GM04504 (cell line): Measurements from ENCODE around the gene GGCX.
A peak's percentile ranks its signal among the peaks of the same experiment; 100 is the strongest.

Experiments
- DNase-seq: peaks from one replicate; pipeline ENCODE4 v3.0.0-alpha.2; 2012; ENCODE audit warnings: low read depth

Gene GGCX

DNA sequence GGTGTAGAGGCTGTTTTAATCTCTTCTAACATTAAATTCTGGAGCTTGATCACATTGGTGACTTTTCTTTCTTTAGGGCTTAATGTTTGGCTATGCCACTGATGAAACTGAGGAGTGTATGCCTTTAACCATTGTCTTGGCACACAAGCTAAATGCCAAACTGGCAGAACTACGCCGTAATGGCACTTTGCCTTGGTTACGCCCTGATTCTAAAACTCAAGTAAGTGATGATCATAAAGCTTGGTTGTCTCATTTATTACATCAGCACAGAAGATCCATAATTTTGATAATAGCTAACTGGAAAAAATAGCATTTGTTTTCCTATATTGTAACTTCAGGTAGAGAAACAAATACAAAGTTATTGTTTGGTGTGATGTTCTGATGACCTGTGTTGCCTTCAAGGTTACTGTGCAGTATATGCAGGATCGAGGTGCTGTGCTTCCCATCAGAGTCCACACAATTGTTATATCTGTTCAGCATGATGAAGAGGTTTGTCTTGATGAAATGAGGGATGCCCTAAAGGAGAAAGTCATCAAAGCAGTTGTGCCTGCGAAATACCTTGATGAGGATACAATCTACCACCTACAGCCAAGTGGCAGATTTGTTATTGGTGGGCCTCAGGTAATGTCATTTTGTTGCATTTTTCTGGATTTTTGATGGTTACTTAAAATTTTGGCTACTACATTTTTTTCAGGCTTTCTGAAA lies 19.4 kb downstream of the GGCX start:
- DNase-seq, result no peak

DNA sequence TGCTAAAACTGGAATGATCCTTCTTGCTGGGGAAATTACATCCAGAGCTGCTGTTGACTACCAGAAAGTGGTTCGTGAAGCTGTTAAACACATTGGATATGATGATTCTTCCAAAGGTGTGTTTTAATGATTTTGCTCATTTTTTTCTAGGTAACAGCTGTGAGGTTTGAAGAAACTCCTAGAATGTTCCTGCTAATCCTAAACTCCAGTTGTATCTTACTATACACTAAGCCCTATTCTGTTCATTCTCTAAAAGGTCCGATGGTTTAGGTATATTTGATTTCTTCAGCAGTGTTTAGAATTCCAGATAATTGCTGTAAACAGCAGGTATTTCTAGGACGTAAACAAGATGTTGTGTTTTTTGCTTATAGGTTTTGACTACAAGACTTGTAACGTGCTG lies 20.0 kb downstream of the GGCX start:
- DNase-seq, result no peak

DNA sequence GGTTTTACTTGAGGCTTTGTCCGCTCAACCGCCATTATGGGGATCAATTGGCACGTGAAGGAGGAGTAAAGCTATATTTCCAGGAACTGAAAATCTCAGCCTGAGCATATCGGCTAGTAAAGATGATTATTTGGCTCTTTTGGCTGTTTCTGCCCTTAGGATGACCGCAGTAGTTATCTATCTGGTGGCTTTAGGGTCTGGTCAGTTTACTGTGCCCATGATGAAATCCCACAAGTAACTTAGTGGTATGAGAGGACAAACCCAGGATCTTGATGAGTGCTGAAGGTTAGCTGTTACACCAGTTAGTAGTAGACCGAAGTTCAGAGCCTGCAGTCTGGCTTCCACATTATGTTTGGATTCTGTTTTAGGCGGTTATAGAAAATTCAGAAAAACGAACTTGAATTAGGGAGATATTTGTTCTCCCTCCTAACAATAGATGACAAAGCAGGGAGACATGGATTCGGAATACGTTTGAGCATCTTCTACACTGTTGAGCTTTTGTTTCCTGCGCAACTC lies 21.1 kb downstream of the GGCX start:
- DNase-seq, result no peak

DNA sequence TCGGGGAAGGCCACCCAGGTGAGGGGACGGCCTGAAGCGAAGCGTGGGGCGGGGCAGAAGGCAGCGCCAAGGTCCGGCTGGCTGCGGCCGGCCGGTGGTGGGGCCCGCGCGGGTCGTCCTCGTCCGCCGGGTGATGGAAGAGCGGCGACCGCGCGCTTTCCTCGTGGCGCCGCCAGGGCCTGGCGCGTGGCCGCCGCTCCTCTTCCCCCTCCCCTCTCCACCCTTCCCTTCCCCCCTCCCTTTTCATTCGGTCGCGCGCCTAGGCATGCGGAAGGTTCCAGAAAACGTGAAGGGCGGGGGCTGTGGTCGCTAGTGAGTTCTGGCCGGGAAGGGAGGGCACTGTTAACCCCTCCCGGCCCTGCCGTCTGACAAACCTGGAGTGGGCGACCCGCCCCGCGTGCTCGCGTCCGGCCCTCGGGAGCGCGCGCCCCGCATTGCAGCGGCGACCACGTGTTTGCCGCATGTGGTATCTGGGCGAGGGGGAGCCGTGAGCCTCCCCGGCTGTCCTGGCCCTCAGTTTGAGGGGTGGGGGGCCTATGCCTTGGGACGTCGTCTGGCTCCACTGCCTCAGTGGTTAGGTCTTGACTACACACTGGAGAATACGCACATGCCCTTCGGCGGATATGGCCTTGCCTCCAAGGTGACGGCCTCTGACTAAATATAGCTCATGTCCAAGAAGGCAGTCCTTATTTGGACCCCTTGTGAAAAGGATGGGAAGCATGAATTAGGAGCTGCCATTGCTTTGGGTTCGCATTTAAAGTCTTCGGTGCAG lies 21.7 kb downstream of the GGCX start:
- DNase-seq, result peak; percentile 37

DNA sequence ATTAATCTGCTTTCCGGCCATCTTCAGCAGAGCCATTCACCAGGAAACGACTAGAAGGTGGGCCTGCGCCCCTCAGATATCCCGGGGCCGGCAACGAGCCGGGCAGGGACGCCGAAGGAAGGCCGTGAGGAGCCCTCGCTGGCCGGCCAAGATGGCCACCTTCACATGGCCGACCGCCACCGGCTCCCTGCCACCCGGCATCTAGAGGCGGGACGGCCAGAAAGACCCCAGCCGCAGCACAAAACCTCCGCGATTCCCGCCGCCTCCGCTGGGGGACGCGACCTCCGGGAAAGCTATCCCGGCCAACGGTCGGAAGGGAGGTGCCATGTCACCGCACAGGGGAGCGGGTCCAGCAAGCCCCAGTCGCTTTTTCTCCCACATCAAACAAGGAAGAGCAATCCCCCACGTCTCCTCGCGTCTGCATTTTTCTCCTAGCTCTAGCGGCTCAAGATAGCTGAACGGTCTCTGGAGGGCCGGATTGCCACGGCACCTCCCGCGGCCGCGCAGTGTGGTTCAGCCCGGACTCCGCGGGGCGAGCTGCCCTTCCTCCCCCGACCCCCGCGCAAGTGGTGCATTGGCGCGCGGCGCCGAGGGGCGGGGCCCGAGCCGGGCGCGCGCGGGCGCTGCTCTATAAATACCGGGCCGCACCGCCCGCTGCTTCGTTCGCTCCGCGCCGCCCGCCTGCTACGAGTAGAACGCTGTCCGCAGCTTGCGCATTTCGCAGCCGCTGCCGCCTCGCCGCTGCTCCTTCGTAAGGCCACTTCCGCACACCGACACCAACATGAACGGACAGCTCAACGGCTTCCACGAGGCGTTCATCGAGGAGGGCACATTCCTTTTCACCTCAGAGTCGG lies 22.6 kb downstream of the GGCX start, which contains the start of gene MAT2A:
TSS of gene MAT2A (plus strand) at position 662 of the 854 bp plus-strand sequence. CDS start at position 782, 120 bp downstream.
- peak; percentile 81 for DNase-seq

DNA sequence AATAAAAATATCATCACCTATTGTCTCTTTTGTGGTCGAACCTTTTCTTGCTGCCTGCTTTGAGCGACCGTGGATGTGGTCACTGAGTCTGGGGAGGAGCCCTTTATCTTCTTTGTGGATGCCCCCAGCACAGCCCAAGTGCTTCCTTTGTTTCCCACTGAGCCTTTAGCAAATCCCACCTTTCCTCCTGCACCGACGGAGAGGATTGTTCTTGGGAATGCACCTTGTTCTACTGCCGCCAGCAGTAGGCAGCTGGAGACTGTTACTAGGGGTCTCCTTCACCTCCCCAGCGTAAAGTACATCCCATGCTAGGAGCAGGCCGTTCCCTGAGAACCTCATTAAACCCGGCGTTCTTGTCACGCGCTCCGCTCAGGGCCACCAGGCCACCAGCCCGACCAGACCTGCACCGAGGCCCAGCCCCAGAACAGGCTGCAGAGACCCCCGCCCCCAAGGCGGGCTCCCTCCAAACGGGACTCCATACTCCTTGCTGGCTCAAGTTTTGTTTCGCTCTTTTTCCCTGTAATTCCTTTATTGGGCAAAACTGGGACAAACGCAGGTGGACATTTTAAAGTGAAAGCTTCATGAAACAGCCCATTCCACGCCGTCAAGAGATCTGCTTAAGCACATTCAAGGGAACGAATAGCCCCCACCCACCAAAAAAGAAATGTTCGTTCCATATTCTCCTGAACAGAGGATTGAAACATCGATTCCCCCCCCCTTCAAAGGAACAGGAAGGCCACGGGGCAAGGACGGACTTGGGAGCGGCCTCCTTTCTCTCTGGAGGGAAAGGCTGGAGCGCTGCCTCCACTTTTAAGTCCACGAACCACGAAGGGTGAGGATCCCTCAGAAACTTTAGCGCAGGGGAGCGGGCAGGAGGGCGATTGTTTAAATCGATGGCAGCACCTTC lies 23.4 kb downstream of the GGCX start:
- peak; percentile 25 for DNase-seq

DNA sequence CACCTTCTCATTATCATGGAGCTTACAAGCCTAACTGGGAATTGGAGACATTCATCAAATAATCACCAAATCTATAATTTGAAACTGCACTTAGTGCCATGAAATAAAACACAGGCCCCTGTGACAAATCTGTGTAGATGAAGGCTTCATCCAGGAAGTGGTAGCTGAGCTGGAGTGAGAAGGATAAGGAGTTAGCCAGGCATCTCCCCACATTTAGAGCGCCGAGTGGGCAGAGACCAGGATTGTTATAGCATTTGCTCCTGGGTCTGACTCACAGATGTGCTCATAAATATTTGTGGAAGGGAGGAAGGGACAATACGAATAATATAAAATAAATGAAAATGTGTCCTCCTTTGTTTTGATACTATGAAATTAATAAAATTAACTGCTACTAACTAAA lies 24.8 kb downstream of the GGCX start:
- DNase-seq, result peak; percentile 50

DNA sequence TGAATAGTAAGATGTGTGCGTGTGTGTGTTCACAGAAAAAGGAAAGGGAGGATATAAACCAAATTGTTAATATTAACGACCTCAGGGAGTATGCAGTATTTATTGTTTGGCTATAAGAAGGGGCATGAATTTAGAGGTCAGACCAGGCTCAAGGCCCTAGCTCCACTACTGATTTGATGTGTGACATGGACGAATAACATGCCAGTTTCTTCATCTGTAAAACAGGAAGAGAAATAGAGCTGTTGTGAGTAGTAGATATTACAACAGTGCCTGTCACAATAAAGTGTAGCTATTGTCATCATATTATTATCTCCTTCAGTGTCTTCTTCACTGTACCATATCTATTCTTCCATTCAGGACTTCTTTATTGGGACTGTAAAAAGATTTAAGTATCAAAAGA lies 26.4 kb downstream of the GGCX start:
- DNase-seq, result no peak

DNA sequence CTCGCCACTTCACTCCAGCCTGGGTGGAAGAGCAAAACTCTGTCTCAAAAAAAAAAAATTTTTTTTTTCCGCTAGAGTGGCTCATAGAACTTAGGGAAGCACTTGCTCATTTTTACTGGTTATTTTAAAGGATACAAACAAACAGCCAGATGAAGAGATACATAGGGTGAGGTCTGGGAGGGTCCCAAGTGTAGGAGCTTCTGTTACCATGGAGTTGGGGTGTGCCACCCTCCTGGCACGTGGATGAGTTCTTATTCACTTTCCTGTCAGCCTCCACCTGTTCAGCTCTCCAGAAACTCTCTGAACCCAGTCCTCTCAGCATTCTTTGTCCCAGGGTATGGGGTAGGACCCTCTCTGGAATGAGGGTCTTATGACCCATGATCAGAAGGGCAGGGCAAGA lies 27.2 kb downstream of the GGCX start:
- no peak for DNase-seq

DNA sequence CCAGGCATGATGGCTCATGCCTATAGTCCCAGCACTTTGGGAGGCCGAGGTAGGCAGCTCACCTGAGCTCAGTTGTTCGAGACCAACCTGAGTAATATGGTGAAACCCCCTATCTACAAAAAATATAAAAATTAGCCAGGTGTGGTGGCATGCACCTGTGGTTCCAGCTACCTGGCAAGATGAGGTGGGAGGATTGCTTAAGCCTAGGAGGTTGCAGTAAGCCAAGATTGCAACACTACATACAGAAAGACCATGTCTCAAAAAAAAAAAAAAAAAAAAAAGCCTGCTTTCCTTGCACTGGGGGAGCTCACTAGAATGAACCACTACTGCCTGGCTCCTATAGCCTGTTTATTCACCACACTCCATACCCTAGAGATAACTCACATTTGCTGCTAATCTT lies 29.7 kb downstream of the GGCX start:
- DNase-seq, result no peak

DNA sequence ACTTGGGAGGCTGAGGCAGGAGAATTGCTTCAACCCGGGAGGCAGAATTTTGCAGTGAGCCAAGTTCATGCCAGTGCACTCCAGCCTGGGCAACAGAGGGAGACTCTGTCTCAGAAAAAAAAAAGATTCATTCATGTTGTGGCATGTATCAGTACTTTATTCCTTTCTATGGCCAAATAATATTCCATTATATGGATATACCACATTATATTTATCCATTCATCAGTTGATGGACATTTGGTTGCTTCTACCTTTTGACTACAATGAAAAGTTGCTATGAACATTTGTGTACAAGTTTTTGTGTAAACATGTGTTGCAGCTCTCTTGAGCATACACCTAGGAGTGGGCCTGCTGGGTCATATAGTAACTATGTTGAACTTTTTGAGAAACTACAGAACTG lies 31.5 kb downstream of the GGCX start:
- DNase-seq, result no peak

DNA sequence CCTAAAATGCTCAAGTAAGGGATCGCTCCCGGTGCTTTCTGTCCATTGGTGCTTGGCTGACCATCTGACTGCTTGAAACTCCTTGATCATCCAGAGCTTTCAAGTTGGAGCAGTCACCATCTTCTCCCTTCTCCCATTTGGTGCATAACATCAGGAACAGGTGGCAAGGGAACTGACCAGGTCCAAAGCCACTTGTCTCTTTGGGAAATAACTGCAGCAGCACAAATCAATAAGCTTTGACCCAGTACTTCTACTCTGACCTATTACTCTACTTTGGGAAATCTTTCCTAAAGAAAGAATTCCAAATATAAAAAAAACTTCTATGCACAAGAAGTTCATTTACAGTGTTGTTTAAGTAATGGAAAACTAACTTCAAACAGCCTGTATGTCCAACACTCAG lies 32.9 kb downstream of the GGCX start:
- no peak for DNase-seq

DNA sequence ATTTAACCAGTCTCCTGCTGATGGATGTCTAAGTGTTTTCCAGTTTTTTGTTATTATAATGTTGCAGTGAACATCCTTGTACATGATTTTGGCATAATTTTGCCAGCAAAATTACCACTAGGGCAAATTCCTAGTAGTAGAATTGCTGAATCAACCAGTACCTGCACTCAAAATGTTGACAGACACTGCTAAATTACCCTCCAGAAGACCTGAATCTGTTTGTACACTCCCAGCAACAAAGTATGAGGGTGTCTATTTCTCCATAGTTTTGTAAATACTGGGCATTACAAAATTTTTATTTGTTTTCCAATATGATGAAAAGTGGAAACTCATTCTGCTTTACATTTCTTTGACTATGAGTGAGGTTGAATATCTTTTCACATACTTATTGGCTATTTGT lies 33.5 kb downstream of the GGCX start:
- DNase-seq, result no peak

DNA sequence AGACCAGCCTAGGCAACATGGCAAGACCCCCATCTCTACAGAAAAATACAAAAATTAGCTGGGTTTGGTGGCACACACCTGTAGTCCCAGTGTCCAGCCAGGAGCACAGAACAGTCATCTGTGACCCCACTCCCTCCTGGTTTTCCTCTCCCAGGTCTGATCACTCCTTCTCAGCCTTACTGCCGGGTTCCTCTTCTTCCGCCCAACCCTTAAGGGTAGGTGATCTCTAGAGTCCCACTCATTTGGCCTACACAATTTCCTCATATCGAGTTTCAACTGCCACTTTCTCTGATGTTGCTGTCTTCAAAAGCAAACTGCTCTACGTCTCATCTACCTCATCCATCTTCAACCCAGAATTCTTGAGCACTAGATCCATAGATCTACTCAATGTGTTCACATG lies 35.7 kb downstream of the GGCX start:
- no peak for DNase-seq

DNA sequence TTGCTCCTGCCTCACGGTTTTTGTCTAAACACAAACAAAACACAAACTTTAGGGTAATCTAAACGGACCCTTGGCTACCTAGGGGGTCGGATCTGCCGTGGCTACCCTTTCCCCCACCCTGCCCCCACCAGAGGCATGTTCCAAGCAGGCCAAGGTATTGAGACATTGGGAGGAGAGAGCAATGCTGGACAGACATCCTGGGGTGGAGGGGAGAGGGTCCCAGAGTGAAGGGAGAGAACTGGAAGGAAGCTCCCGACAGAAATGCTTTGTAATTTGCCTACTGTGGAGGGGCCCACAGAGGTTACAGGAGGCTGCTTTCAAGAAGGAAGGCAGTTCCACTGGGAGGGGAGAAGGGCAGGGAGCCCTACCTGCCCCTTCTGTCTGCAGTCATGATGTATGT lies 36.3 kb downstream of the GGCX start:
- DNase-seq, result no peak

DNA sequence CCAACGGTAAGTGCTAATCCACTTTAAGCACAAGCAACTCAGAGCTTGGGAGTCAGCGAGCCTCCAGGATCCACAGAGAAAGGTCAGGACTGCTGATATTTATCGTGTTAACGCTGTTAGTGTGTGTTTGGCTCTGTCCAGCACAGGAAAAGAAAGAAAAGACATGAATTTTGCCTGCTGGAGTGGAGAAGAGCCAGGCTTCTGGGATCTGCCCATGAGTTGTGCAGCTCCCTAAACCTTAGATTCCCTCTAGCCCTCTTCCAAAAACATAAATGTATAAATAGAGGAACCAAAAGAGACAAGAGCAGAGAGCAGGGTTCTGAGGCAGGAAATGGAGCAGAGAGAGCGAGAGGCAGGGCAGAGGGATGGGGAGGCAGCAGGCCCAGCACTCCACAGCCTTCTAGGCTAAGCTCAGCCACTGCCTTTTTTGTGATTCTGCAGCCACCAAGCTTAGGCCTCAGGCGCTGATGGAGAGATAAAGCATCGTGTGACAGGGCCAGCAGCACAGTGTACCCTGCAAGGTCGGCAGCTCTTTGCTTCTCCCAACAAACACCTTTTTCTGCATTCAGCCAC lies 36.9 kb downstream of the GGCX start:
- no peak for DNase-seq

DNA sequence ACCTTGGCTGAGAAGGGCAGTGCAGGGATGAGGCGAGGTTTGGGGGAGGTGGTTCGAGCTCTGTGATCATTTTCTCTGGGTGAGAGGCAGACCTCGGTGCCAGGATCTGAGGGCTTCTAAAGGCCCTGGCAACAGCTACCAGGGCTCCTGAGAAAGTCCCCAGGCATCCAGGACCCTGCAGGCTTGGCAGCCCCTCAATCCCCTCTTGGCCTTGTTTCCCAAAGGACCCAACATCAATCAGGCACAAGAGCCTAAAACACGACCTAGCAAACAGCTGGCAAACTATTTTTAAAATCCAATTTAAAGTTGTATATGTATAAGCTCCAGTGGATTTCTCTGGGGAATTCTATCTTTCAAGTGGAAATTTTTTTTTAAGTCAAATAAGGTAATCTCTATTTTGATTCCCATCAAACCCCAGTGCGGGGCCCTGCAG lies 37.4 kb downstream of the GGCX start:
- DNase-seq, result no peak

DNA sequence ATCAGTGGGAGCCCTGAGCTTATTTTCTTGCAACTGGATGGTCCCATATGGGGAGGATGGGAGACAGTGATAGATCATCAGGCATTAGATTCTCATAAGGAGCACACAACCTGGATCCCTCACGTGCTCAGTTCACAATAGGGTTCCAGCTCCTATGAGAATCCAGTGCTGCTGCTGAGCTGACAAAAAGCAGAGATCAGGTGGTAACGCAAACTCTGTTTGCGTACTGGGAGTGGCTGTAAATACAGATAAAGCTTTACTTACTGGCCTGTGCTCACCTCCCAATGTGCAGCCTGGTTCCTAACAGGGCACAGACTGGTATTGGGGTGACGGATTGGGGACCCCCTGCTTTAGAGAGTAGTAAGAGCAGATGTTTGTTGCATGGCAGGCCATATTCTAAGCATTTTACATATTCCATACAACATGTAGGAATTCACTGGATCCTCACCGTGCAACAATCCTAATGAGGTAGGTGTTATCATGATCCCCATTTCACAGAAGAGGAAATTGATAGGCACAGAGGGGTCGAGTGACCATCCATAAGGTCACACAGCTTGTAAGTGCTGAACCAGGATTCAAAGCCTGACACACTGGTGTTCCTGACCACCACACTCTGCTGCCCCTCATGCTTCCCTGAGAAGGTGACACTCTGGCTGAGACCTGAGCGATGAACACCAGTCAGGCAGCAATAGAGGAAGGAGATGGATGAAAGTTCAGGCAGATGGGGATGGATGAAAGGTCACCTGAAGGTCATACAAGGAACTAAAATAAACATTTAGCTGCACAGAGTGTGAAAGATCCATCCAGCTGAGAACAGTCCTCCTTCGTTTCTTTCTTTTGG lies 38.0 kb downstream of the GGCX start:
- DNase-seq, result no peak

DNA sequence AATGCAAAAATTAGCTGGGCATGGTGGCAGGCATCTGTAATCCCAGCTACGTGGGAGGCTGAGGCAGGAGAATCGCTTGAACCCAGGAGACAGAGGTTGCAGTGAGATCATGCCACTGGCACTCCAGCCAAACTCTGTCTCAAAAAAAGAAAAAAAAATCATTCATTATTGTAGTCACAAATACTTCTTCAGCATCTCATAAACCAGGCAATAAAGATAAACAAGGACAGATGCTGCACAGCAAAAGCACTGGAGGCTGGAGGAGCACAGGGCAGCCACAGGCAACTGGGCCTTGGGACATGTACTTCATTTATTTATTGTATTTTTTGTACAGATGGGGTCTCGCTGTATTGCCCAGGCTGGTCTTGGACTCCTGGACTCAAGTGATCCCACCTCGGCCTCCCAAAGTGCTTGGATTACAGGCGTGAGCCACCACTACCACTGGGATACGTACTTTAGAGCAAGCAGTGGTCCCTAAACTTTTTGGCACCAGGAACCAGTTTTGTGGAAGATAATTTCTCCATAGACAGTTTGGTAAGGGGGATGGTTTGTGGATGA lies 39.1 kb downstream of the GGCX start:
- peak; percentile 35 for DNase-seq
